ENCODE results near the gene INSR. TPM values are rescaled to one million over a fixed set of nuclear protein-coding genes. Genes with fewer than 3 reads are reported as not detected.

The INSR gene
- total and polyA plus RNA-seq, 2 of the 8 experiments (the other 6 are each of a cell fraction or from before 2014, with no cell fraction given): 13.1 to 48.7 TPM

GRCh38 chr19:7182489-7182888 is 111.7 kb downstream of the INSR start:
- Histone ChIP-seq H2BK12ac (ENCODE audit: low read depth, low read length) (no peak overlapping the region), H3K4me2 (ENCODE audit: insufficient read depth in 1 of 2, low read depth in 2 of 2, low read length in 2 of 2) (no peak overlapping the region), H3K79me2 (ENCODE audit: control insufficient read depth in 1 of 2, insufficient read depth in 2 of 2, low read length in 2 of 2) (no peaks in the 10 kb centered on the region; a peak in 1 of 4 replicates), H2BK120ac (replicated peaks; ENCODE audit: low read depth, low read length) (no peak overlapping the region), H3K27ac (ENCODE audit: low read depth, low read length) (no peak overlapping the region), H3K23ac (ENCODE audit: insufficient read length) (no peak overlapping the region), H3K56ac (replicated peaks; ENCODE audit: insufficient read length, low read depth, low read length) (no peak overlapping the region), H3K14ac (ENCODE audit: insufficient read length) (no peak overlapping the region), H4K5ac (ENCODE audit: insufficient read length, low read depth, low read length) (no peak overlapping the region), H3K36me3 (ENCODE audit: control insufficient read depth in 2 of 4, insufficient read depth in 4 of 4, low read length in 3 of 4) (peaks cover 0 to 11% (median 4%) of the 10 kb centered on the region in 4 experiments; a peak in 4 of 8 replicates), H4K91ac (replicated peaks; ENCODE audit: insufficient read length, low read length) (no peak overlapping the region), H3K23me2 (ENCODE audit: low read depth, low read length) (no peaks in the 10 kb centered on the region; the same call in 1 of the 2 replicates), H3K18ac (ENCODE audit: extremely low read depth, low read length) (no peak overlapping the region), H2BK15ac (ENCODE audit: low read length) (no peak overlapping the region), H3K4me3 (ENCODE audit: extremely low read depth in 1 of 4, insufficient read depth in 2 of 4, low read depth in 3 of 4, low read length in 4 of 4) (no peak overlapping the region), H3K79me1 (ENCODE audit: low read depth, low read length) (no peaks in the 10 kb centered on the region; the same call in 1 of the 2 replicates), H4K20me1 (replicated peaks in 1 of 2; ENCODE audit: control insufficient read depth in 1 of 2, insufficient read depth in 2 of 2, low read length in 2 of 2) (no peaks in the 10 kb centered on the region), H3K27me3 (replicated peaks in 1 of 4; ENCODE audit: control insufficient read depth in 3 of 4, extremely low read depth in 1 of 4, insufficient read depth in 3 of 4, low read length in 3 of 4) (no peaks in the 10 kb centered on the region), H2AFZ (ENCODE audit: low read length) (no peak overlapping the region), H3K4me1 (replicated peaks in 1 of 4; ENCODE audit: control insufficient read depth in 3 of 4, insufficient read depth in 4 of 4, low read length in 3 of 4) (no peaks in the 10 kb centered on the region), H2BK5ac (ENCODE audit: low read depth, low read length) (no peak overlapping the region), H4K8ac (ENCODE audit: extremely low read depth, insufficient read depth, low read length) (no peak overlapping the region), H3K9ac (replicated peaks in 1 of 4; ENCODE audit: extremely low read depth in 1 of 4, low read depth in 3 of 4, low read length in 3 of 4) (no peak overlapping the region), H2BK20ac (ENCODE audit: low read length) (no peak overlapping the region), H2AK5ac (ENCODE audit: low read depth, low read length) (no peak overlapping the region), H3K9me3 (ENCODE audit: insufficient read depth in 2 of 2, low read depth in 1 of 2, low read length in 1 of 2) (no peaks in the 10 kb centered on the region), H3K4ac (replicated peaks; ENCODE audit: insufficient read length, low read depth, low read length) (no peak overlapping the region)
- DNase-seq (ENCODE audit: low read depth in 1 of 2, low spot score in 2 of 2): no peak
- ChIA-PET CTCF (ENCODE audit: partially characterized antibody) (interaction anchor here (0.6 to 1.4 kb wide), 2 partner anchors 34 to 117 kb away, joined by 3 to 5 read pairs; no protein-coding TSS in a partner anchor), POLR2A (ENCODE audit: partially characterized antibody) (no interaction called here)
- WGBS, 2 experiments (ENCODE audit: extremely low coverage in 1 of 2, insufficient coverage in 1 of 2, insufficient read length in 1 of 2, insufficient replicate concordance in 2 of 2, low coverage in 1 of 2, low lambda C conversion rate in 2 of 2, missing lambda C conversion rate in 1 of 2): 87% methylated on average over 5 of the region's 5 CpGs; no CpG with 5 or more reads in 1 of the 2 experiments
- FAIRE-seq: no peak
- TF ChIP-seq MAX (IDR thresholded peaks at IDR 0.05) (no peak), SAP30 (IDR thresholded peaks at IDR 0.05; ENCODE audit: insufficient read depth, insufficient replicate concordance, low read length) (no peak), CHD2 (IDR thresholded peaks at IDR 0.05; ENCODE audit: low read length) (no peak), TCF12 (IDR thresholded peaks at IDR 0.05; ENCODE audit: low read depth, low read length) (no peak), SP4 (IDR thresholded peaks at IDR 0.05; ENCODE audit: low read length) (no peak), SIN3A (conservative IDR thresholded peaks at IDR 0.05 in 1 of 2, IDR thresholded peaks at IDR 0.05 in 1 of 2; ENCODE audit: low read depth in 1 of 2, low read length in 2 of 2) (no peak), KDM4A (IDR thresholded peaks at IDR 0.05; ENCODE audit: low read depth, low read length, severe bottlenecking) (no peak), SRF (IDR thresholded peaks at IDR 0.05; ENCODE audit: low read depth, low read length) (no peak)

Measured in H1 (cell line).